SK-N-SH treated with all-trans-retinoic acid at 6 μM for 48 hours (cell line): ENCODE measurements around the gene ARHGAP18.

ENCODE experiments used
- ARNTL ChIP-seq: fragments of 450-650 bp; formaldehyde crosslinking; IDR thresholded peaks from 2 replicates; pipeline ENCODE4 v1.5.0; 2020; ENCODE audit warnings: low read depth, mild to moderate bottlenecking, moderate library complexity, borderline replicate concordance
- BACH2 ChIP-seq: fragments of 250-450 bp; sonication (Bioruptor Pico); IDR thresholded peaks from 2 replicates; pipeline ENCODE4 v1.9.0; 2021; ENCODE audit warnings: mild to moderate bottlenecking, borderline replicate concordance
- CSDC2 ChIP-seq: fragments of 250-450 bp; sonication (Bioruptor Pico); IDR thresholded peaks from 2 replicates; pipeline ENCODE4 v1.5.0; 2020; ENCODE audit warnings: mild to moderate bottlenecking, moderate library complexity
- ISL1 ChIP-seq: fragments of 250-450 bp; sonication (Bioruptor Pico); IDR thresholded peaks from 2 replicates; pipeline ENCODE4 v2.1.2; 2022; ENCODE audit warnings: mild to moderate bottlenecking, moderate library complexity
- OSR1 ChIP-seq: fragments of 250-450 bp; sonication (Bioruptor Pico); IDR thresholded peaks from 2 replicates; pipeline ENCODE4 v1.8.0; 2022; ENCODE audit warnings: moderate library complexity, mild to moderate bottlenecking, inconsistent platforms
- RARB ChIP-seq: fragments of 250-450 bp; sonication (Bioruptor Pico); IDR thresholded peaks from 2 replicates; pipeline ENCODE4 v1.8.0; 2021; ENCODE audit warnings: mild to moderate bottlenecking, moderate library complexity
- SNAI2 ChIP-seq: fragments of 250-450 bp; sonication (Bioruptor Pico); IDR thresholded peaks from 2 replicates; pipeline ENCODE4 v1.5.0; 2020; ENCODE audit warnings: mild to moderate bottlenecking, moderate library complexity
- TCF4 ChIP-seq: fragments of 250-450 bp; sonication (Bioruptor Pico); IDR thresholded peaks from 2 replicates; pipeline ENCODE4 v1.8.0; 2021; ENCODE audit warnings: mild to moderate bottlenecking, moderate library complexity, borderline replicate concordance
- ZFP3 ChIP-seq: fragments of 250-450 bp; sonication (Bioruptor Pico); IDR thresholded peaks from 2 replicates; pipeline ENCODE4 v1.5.0; 2020; ENCODE audit warnings: mild to moderate bottlenecking, moderate library complexity
- ZFP30 ChIP-seq: fragments of 450-650 bp; formaldehyde crosslinking; IDR thresholded peaks from 2 replicates; pipeline ENCODE4 v1.5.0; 2022; ENCODE audit warnings: mild to moderate bottlenecking, moderate library complexity
- ZNF70 ChIP-seq: fragments of 450-650 bp; formaldehyde crosslinking; IDR thresholded peaks from 2 replicates; pipeline ENCODE4 v1.5.0; 2020; ENCODE audit warnings: mild to moderate bottlenecking, moderate library complexity
- ZNF8 ChIP-seq: fragments of 450-650 bp; formaldehyde crosslinking; IDR thresholded peaks from 2 replicates; pipeline ENCODE4 v1.5.0; 2020; ENCODE audit warnings: mild to moderate bottlenecking, moderate library complexity
- TF ChIP-seq, protein P1 (sequence below): fragments of 250-450 bp; sonication (Bioruptor Pico); IDR thresholded peaks from 2 replicates; pipeline ENCODE4 v1.5.1; 2020; ENCODE audit warnings: low read depth, mild to moderate bottlenecking, moderate library complexity
- TF ChIP-seq, protein P2 (sequence below): fragments of 250-450 bp; sonication (Bioruptor Pico); IDR thresholded peaks from 2 replicates; pipeline ENCODE4 v1.8.0; 2020; ENCODE audit warnings: mild to moderate bottlenecking, moderate library complexity, borderline replicate concordance

DNA sequence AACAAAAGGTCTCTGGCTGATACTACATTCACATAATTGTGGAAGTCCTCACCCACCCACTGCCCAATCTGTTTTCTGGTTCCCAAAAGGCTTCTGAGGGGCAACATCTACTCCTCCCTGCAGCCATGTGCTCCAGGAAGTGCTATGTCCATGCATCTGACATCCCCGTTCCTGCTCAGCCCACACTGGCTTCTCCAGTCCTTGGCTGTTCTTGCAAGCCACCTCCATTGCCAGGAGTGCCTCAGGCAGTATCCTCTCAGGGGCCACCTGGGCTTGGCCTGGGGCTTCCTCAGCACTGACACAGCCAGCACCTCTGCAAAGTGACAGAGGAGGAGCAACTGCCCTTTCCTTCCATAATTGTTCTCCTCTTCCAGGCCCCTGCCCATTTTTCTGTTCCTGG, 18.3 kb downstream of the ARHGAP18 start:
- TF ChIP-seq, protein P1, sequence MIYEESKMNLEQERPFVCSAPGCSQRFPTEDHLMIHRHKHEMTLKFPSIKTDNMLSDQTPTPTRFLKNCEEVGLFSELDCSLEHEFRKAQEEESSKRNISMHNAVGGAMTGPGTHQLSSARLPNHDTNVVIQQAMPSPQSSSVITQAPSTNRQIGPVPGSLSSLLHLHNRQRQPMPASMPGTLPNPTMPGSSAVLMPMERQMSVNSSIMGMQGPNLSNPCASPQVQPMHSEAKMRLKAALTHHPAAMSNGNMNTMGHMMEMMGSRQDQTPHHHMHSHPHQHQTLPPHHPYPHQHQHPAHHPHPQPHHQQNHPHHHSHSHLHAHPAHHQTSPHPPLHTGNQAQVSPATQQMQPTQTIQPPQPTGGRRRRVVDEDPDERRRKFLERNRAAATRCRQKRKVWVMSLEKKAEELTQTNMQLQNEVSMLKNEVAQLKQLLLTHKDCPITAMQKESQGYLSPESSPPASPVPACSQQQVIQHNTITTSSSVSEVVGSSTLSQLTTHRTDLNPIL: no peak
- TF ChIP-seq ZFP3 (CRISPR knock-in tag): no peak
- no peak for TF ChIP-seq ARNTL
- no peak for TF ChIP-seq BACH2 (CRISPR knock-in tag)
- no peak for TF ChIP-seq RARB (CRISPR knock-in tag)
- no peak for TF ChIP-seq ZNF8 (CRISPR knock-in tag)
- no peak for TF ChIP-seq TCF4 (CRISPR knock-in tag)
- TF ChIP-seq, protein P2, sequence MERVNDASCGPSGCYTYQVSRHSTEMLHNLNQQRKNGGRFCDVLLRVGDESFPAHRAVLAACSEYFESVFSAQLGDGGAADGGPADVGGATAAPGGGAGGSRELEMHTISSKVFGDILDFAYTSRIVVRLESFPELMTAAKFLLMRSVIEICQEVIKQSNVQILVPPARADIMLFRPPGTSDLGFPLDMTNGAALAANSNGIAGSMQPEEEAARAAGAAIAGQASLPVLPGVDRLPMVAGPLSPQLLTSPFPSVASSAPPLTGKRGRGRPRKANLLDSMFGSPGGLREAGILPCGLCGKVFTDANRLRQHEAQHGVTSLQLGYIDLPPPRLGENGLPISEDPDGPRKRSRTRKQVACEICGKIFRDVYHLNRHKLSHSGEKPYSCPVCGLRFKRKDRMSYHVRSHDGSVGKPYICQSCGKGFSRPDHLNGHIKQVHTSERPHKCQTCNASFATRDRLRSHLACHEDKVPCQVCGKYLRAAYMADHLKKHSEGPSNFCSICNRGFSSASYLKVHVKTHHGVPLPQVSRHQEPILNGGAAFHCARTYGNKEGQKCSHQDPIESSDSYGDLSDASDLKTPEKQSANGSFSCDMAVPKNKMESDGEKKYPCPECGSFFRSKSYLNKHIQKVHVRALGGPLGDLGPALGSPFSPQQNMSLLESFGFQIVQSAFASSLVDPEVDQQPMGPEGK (CRISPR knock-in tag): no peak
- TF ChIP-seq ZNF70 (CRISPR knock-in tag): no peak
- TF ChIP-seq ZFP30 (CRISPR knock-in tag): no peak
- TF ChIP-seq OSR1: no peak
- TF ChIP-seq ISL1 (CRISPR knock-in tag): no peak
- TF ChIP-seq CSDC2 (CRISPR knock-in tag): no peak
- TF ChIP-seq SNAI2 (CRISPR knock-in tag): no peak
